Measurements from ENCODE around the gene RGS3. TPM values are rescaled to one million over a fixed set of nuclear protein-coding genes. Genes with fewer than 3 reads are reported as not detected.

The RGS3 gene
- total and polyA plus RNA-seq, 2 donors (not counting 3 experiments of a cell fraction or from before 2014, with no cell fraction given), result 356 to 416 TPM

- Histone ChIP-seq H3K9me3 (replicated peaks; ENCODE audit: control insufficient read depth, insufficient read depth, low read length) (no peaks in the 10 kb centered on the region), H3K9ac (replicated peaks; ENCODE audit: extremely low read depth, insufficient read depth, low read length) (no peak overlapping the region), H3K9me1 (replicated peaks; ENCODE audit: control insufficient read depth, extremely low read depth, insufficient read depth, low read length) (no peaks in the 10 kb centered on the region), H3K4me1 (ENCODE audit: control insufficient read depth, extremely low read depth, insufficient read depth, low read length) (peaks cover 11% of the 10 kb centered on the region), H3K4me2 (ENCODE audit: insufficient read depth, low read length) (no peak overlapping the region), H4K20me1 (replicated peaks; ENCODE audit: control insufficient read depth, extremely low read depth, insufficient read depth, low read length) (peaks cover 4% of the 10 kb centered on the region), H3K27me3 (ENCODE audit: control insufficient read depth in 2 of 2, insufficient read depth in 2 of 2, low read length in 2 of 2) (no peaks in the 10 kb centered on the region), H3K4me3 (replicated peaks in 1 of 3; ENCODE audit: insufficient read depth in 1 of 3, low read depth in 1 of 3, low read length in 3 of 3) (no peak overlapping the region), H3K79me2 (ENCODE audit: control insufficient read depth, insufficient read depth, low read length) (peaks cover 7% of the 10 kb centered on the region), H3K36me3 (ENCODE audit: control insufficient read depth in 2 of 2, extremely low read depth in 1 of 2, insufficient read depth in 2 of 2, low read length in 2 of 2) (peaks cover 6 to 37% of the 10 kb centered on the region in 2 experiments), H3K27ac (ENCODE audit: insufficient read depth, low read depth, low read length) (no peak overlapping the region), H2AFZ (ENCODE audit: low read depth, low read length) (no peak overlapping the region)
- DNase-seq (ENCODE audit: low read depth, low spot score) (no peak), FAIRE-seq (no peak)
- TF ChIP-seq MAX (IDR thresholded peaks at IDR 0.05; ENCODE audit: insufficient read depth, insufficient read length), result no peak
- no peak for TF ChIP-seq CTCF (IDR thresholded peaks at IDR 0.05; ENCODE audit: extremely low read depth in 1 of 2, insufficient read depth in 1 of 2, low read depth in 1 of 2, low read length in 2 of 2)
- no peak for TF ChIP-seq GATA2 (IDR thresholded peaks at IDR 0.05; ENCODE audit: insufficient read depth, insufficient read length, low read depth, low read length)
- no peak for TF ChIP-seq FOS (IDR thresholded peaks at IDR 0.05; ENCODE audit: borderline replicate concordance, insufficient read depth, low read length)
- no peak for TF ChIP-seq POLR2AphosphoS5 (IDR thresholded peaks at IDR 0.05; ENCODE audit: insufficient read depth, low read depth, low read length)
- no peak for TF ChIP-seq POLR2A (IDR thresholded peaks at IDR 0.05; ENCODE audit: low read depth, low read length)
- TF ChIP-seq JUN (IDR thresholded peaks at IDR 0.05; ENCODE audit: borderline replicate concordance, insufficient read depth, insufficient read length, low read depth), result no peak
- TF ChIP-seq EZH2 (IDR thresholded peaks at IDR 0.05; ENCODE audit: borderline replicate concordance, low read depth, low read length, severe bottlenecking), result no peak
- no peak for TF ChIP-seq MYC (IDR thresholded peaks at IDR 0.05; ENCODE audit: low read depth, low read length)
- dilution Hi-C loops (cut with MboI; ENCODE audit: extremely low pct_ligation_motif_present, low sequenced_read_pairs) (no loop called here), intact Hi-C loops (cut with micrococcal nuclease) (no loop called here)
- no TSS peak for BruUV-seq (replicated peaks)
- CTCF ChIA-PET, result interaction anchor here (0.8 kb wide), 1 partner anchor 29 kb away, joined by 3 read pairs; no protein-coding TSS in a partner anchor
- POLR2A ChIA-PET, result no interaction called here
These were observed 99.3 kb downstream of the RGS3 start for GRCh38 chr9:113562653-113563381.
